CD1c-positive myeloid dendritic cell (primary cell): Measurements from ENCODE around the gene WDR44.
"Not testable (repeated sequence)": the region's sequence is repeated elsewhere in the genome, so short reads cannot be mapped to it uniquely, and the experiment has no call there.

ENCODE experiments used
- DNase-seq: peaks from one replicate; pipeline ENCODE4 v3.0.0-alpha.2; 2016; ENCODE audit errors: extremely low spot score

Gene WDR44

GRCh38 chrX:118475903-118476302 is 130.0 kb downstream of the WDR44 start:
- DNase-seq = no peak

- DNase-seq = no peak
Observed at GRCh38 chrX:118480172-118480571, 134.3 kb downstream of the WDR44 start.

GRCh38 chrX:118482384-118482783 is 136.5 kb downstream of the WDR44 start:
- not testable (repeated sequence) for DNase-seq

GRCh38 chrX:118484216-118484903 is 138.5 kb downstream of the WDR44 start:
- DNase-seq = no peak

GRCh38 chrX:118486693-118487092 is 140.8 kb downstream of the WDR44 start:
- DNase-seq = not testable (repeated sequence)

DNA sequence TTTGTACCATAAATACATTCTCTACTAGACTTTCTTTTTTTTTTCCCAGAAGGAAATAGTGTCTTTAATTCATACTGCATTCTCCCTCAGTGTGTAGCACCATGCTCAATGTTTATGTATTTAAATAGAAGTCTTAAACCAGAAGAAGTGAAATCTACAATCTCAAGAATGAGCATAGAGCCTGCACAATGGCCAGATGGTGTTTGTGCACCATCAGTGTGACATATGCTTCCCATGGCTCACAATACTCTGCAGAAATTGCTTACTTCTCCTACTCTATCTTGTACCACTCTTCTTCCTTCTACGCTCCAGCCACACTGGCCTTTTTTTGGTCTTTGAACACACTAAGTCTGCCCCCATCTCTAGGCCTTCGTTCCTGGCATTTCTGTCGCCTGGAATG is 147.1 kb downstream of the WDR44 start:
- no peak for DNase-seq

DNA sequence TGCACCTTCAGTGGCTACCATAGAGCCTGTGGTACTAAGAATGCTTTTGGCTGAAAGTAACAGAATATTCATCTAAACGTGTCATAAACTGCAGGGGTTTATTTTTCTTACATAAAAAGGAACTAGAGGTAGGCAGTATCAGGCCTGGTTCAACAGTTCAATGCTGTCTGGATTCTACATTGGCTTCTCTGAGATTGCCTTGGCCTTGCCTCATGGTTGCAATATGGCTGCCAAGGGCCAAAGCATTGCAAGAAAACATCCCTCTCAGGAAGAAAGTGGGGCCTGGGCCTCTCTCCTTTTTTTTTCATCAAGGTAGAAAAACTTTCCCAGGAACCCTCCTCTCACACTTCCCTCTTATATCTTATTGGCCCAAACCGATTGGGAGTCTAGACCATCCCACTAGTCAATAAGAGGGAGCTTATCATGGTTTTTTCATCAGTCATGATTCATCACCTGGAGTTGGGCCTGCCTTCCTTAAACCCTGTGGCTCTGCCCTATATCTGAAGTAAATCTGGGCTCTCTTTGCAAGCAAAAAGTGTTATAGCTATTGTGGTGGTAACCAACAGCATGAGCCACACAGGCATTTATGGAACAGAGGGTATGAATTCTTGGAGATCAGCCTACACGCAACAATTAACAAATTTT is 147.9 kb downstream of the WDR44 start:
- DNase-seq = no peak

DNA sequence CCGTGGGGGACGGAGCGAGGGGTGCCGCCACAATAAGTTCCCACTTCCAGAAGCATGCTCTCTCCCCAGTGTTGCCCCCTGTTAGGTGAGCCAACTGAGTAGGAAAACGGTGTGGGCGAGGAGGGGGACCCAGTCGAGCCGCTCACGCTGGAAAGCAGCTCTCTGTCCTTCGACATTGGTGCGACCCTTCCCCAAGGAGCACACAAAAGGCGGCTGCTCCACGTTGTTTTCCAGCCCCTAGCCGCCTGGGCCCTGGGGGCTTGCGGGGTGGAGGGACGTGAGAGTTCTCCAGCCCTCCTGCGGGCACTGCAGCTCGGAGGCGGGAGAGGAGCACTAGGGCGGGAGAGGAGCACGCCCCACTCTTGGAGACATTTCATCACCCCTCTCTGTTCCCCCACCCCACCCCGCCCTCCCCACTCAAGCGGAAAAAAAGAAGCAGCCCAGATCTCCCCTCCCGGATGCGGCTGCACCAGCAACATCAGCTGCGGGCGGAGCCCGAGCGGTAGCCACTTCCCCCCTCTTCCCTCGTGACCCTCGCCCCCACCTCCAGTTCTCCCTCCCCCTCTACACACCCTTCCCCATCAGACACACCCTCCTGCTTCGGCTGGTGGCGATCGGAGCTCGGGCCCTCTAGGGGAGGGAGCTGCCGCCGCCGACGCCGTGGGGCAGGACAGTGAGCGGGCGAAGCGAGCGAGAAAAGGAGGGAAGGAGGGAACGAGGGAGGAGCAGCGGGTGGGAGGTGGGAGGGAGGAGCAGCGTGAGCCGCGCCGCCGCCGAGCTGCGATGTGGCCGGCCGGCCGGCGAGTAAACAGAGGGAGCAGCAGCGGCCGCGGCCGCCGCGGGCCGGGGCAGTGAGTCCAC is 149.4 kb downstream of the WDR44 start, which contains the start of gene DOCK11:
Gene DOCK11 (plus strand): TSS at position 755 of the 861 bp plus-strand sequence. CDS start 157 bp downstream, outside the sequence.
- peak; percentile 85 for DNase-seq

DNA sequence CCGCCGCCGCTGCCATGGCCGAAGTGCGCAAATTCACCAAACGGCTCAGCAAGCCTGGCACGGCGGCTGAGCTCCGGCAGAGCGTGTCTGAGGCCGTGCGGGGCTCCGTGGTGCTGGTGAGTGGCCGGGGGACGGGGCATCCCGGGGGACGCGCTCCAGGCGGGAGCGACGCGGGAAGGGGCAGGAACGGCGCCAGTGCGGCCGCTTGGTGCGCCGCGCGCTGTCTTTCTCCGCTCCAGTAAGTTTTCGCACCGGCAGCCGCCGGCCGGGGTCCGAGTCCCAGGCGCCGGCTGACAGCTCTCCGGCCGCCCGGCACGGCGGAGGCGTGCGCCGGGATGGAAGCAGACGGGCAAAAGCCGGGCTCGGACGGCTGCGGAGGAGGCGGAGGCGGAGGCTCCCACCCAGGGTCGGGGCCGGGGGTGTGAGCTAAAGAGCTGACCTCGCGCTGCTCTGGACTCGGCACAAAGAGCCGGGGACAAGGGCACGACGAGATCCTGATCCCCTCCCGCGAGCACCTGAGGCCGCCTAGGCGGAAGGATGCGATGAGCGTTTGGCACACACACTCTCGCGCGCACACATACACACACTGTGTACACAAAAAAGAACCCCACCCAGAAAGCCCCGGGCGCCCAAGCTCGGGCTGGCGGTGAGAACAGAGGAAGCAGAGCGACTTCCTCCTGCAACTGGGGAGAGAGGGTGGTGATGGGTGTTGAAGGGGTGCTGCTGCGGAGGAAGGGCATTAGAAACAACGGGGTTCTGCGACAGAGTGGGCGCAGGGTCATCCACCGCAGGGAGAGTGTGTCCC is 150.3 kb downstream of the WDR44 start:
- DNase-seq = peak; percentile 73

- DNase-seq = no peak
Observed at GRCh38 chrX:118496763-118497079, 150.8 kb downstream of the WDR44 start.

DNA sequence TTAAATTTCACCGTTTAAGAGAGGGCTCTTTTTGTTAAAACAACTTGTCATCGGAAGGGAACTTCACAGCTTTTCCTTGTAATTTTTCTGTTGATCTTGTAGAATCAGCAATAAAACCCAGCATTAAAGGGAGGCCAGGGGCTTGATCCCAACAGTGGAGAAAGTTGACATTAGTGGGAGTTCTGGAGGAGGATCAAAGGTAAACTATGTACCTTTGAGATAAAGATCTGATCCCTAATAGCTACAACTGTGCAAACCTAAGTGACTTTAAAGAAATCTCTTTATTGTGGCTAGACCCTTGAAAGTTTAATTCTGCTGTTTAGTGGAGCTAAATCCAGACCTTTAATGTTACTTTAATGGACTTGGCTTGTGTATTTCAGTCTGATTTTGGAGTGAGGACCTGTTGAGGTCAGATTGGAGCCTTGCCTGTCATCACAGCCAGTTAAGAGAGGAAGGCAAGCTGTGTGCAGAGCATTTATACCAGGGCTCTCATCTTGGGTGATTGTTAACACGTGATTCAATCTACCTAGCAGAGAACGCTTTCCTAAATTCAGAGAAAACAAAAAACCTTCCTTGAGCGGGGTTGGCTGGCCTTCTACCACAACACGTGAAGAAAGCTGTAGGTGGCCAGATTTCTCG is 151.4 kb downstream of the WDR44 start:
- no peak for DNase-seq

GRCh38 chrX:118498351-118498750 is 152.4 kb downstream of the WDR44 start:
- no peak for DNase-seq

DNA sequence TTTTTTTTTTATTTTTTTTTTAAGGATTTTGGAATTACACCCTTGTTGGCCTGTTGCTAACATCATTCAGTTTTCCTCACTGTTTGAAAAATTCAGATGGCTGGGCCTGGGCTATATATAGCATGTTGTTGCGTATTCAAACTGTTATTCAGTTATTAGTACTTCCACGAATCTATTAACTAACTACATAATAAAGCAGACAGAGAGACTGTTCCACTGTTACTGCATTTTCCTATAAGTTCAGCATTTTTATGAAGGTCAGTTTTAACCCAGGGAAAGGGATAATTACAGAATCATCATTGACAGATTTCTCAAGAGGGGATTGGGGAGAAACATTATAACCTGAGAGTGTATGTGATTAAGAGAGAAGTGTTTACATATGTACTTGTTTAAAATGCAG is 152.8 kb downstream of the WDR44 start:
- no peak for DNase-seq

DNA sequence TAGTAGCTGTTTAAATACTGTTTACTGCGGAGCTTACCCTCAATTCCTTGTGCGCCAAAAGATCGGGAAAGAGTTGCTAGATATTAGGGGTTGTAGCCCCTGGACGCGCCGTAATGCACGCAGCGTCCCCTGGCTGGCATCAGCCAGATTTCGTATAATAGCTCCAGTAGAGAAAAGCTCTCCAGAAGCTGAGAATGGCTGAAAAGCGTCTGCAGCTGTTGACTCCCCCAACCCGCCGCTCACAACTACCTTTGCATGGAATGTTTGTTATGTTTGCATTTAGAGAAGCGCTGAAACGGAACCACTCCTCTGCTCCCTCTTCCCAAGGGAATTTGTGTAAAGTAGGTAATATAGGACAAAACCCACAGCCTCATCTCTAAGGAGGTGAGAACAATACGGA is 153.4 kb downstream of the WDR44 start:
- no peak for DNase-seq
